ENCODE measurements around the gene NFIX. TPM values are rescaled to one million over a fixed set of nuclear protein-coding genes. Genes with fewer than 3 reads are reported as not detected.

Gene NFIX
- total RNA-seq, 2 donors from 2014 or later = 70.9 to 73.8 TPM

DNA sequence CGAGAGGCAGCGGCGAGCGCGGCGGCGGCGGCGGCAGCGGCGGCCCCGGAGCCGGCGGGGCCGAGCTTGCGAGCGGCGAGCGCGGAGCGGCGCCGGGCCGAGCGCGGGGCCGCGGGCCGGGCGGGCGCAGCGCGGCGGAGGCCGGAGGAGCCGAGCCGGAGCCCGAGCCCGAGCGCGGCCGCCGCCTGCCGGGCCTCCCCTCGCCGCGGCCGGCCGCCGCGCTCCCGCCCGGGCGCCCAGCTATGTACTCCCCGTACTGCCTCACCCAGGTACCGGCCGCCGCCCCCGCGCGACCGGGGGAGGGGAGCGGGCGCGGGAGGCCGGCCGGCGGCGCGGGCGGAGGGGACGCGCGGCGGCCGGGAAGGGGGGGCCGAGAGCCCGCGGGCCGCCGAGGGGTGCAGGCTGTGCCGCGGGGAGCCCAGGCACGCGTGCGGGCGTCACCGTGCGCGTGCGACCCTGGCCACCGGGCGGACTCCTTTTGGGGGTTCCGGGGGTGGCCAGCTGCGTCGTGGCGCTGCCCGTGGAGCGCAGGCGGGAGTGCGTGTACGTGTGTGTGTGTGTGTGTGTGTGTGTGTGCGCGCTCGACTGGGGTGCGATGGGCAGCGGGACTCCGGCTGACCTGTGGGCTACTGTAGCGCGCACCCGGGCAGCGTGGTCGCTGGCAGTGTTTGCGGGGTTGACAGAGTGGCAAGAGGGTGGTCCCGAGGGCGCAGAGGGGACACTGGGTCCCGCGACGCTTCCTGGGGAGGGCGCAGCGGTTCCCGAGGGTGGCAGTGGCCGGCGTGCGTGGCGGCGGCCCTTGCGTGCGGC is 526 bp downstream of the NFIX start:
- H3K4me1 ChIP-seq = no peaks in the 10 kb centered on the region
- H3K4me3 ChIP-seq = peak overlapping the region; percentile 65
- peak overlapping the region; percentile 61 for H3K27ac ChIP-seq
- peak; percentile 59 for DNase-seq
- no peaks in the 10 kb centered on the region for H3K27me3 ChIP-seq
- H3K9ac ChIP-seq (ENCODE audit: low read depth in 2 of 2, low read length in 2 of 2) = peak overlapping the region; percentile 82 to 93
- no peaks in the 10 kb centered on the region for H3K9me3 ChIP-seq
- TF ChIP-seq, protein P1, sequence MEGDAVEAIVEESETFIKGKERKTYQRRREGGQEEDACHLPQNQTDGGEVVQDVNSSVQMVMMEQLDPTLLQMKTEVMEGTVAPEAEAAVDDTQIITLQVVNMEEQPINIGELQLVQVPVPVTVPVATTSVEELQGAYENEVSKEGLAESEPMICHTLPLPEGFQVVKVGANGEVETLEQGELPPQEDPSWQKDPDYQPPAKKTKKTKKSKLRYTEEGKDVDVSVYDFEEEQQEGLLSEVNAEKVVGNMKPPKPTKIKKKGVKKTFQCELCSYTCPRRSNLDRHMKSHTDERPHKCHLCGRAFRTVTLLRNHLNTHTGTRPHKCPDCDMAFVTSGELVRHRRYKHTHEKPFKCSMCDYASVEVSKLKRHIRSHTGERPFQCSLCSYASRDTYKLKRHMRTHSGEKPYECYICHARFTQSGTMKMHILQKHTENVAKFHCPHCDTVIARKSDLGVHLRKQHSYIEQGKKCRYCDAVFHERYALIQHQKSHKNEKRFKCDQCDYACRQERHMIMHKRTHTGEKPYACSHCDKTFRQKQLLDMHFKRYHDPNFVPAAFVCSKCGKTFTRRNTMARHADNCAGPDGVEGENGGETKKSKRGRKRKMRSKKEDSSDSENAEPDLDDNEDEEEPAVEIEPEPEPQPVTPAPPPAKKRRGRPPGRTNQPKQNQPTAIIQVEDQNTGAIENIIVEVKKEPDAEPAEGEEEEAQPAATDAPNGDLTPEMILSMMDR (IDR thresholded peaks at IDR 0.05) = no peak
- intact Hi-C loops (cut with DNase I) = no loop called here
- no peaks in the 10 kb centered on the region for H3K36me3 ChIP-seq

DNA sequence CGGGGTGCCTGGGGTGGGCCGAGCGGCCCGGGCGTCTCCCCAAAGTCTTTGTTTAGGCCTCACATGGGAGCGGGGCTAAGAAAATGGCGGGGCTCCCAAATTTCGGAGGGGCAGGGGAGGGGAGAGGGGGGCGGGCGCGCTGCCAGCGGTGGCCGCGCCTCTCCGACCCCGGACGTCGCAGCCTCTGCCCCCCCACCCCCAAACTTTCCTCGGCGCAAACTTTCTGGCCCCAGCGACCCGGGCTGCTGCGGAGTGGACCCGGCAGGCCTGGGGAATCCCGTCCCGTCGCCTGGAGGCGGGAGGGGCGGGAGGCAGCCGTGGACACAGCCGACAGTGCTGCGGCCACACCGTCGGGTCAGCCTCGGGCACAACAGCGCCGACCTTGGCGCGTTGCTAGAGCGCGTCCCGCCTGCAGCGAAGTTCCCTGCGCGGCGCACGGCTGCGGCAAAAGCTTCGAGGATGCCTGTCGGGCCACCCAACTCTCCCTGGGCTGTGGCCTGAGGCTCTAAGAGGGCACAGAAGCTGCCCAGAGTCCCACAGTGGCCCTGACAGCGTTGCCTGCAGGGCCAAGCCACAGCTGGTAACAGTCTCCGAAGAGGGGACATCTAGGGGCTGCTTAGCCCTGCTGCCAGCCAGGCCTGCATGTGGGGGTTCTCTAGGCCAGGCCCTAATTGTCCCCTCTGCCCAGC is 1.3 kb downstream of the NFIX start:
- intact Hi-C loops (cut with DNase I) = no loop called here
- Histone ChIP-seq H3K27ac (peak overlapping the region; percentile 61), H3K36me3 (no peaks in the 10 kb centered on the region), H3K4me3 (peak overlapping the region; percentile 65), H3K9ac (ENCODE audit: low read depth in 2 of 2, low read length in 2 of 2) (peak overlapping the region; percentile 82 to 93), H3K27me3 (no peaks in the 10 kb centered on the region), H3K9me3 (no peaks in the 10 kb centered on the region), H3K4me1 (no peaks in the 10 kb centered on the region)
- TF ChIP-seq, protein P1 (IDR thresholded peaks at IDR 0.05) = no peak
- DNase-seq = no peak

- Histone ChIP-seq H3K4me3 (no peak overlapping the region), H3K27me3 (no peaks in the 10 kb centered on the region), H3K27ac (peak overlapping the region; percentile 61), H3K9ac (ENCODE audit: low read depth in 2 of 2, low read length in 2 of 2) (peak overlapping the region; percentile 30 to 82), H3K9me3 (no peaks in the 10 kb centered on the region), H3K36me3 (no peaks in the 10 kb centered on the region), H3K4me1 (no peaks in the 10 kb centered on the region)
- TF ChIP-seq, protein P1 (IDR thresholded peaks at IDR 0.05) = no peak
- intact Hi-C loops (cut with DNase I) = no loop called here
- no peak for DNase-seq
Observed at GRCh38 chr19:12997179-12997966, 2.1 kb downstream of the NFIX start.

DNA sequence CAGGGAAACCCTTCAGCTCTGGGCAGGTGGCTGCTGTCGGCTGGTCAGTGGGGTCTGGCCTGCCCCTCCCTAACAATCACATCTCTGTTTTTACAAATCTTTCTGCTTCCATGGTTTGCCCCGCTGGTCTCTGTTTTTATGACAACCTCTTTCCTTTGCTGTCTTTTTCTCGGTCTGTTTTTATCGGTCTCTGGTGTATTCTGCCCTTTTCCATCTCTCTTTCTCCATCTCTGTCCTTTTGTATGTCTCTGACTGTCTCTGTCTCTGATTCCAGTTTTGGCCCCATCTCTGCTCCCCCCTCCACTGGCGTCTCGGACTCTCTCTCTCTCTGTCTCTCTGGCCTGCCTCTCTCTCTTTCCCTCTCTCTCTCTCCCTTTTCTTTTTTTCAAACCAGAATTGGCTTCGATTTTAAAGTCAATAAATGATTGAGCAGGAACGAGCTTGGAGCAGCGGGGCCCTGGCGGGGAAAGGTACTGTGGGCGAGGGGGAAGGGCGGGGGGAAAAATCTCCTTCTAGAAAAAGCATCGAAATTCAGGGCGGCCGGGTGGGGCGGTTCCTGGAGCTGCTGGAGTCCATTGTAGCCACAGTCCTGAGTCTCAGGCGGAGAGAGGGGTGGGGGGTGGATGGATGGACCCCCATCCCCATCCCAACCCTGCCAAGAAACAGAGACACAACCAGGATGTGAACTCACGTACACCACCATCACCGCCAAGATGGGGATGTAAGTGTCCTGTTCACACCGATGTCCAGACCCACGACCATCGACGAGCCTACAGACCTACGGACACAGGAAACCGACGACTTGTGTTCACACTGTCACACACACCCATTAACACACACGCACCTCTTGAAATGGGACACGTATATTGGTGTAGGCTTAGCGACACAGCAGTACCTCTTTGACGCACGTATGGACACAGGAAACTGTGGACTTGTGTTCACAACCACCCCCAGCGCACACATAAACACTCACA is 3.0 kb downstream of the NFIX start:
- TF ChIP-seq, protein P1 (IDR thresholded peaks at IDR 0.05) = no peak
- H3K9ac ChIP-seq (ENCODE audit: low read depth in 2 of 2, low read length in 2 of 2) = peak overlapping the region; percentile 30 to 55
- intact Hi-C loops (cut with DNase I) = no loop called here
- H3K27me3 ChIP-seq = no peaks in the 10 kb centered on the region
- no peak overlapping the region for H3K4me3 ChIP-seq
- H3K36me3 ChIP-seq = no peaks in the 10 kb centered on the region
- no peak overlapping the region for H3K27ac ChIP-seq
- H3K4me1 ChIP-seq = no peaks in the 10 kb centered on the region
- H3K9me3 ChIP-seq = no peaks in the 10 kb centered on the region
- no peak for DNase-seq

Data from colonic mucosa (tissue), 4 donors.